AG09309 (cell line): ENCODE data around the gene AGAP1.

Source experiments
- DNase-seq: peaks from one replicate; pipeline ENCODE4 v3.0.0-alpha.2; 2010; ENCODE audit warnings: low read depth
- H3K4me3 ChIP-seq: 2 replicates; pipeline ENCODE4 v1.5.1; 2011; ENCODE audit warnings: mild to moderate bottlenecking, low read depth, low read length, moderate library complexity; ENCODE audit not compliant: control insufficient read depth
- TF ChIP-seq, protein P1 (sequence below): IDR thresholded peaks from 2 replicates; pipeline ENCODE4 v1.5.1; 2011; ENCODE audit warnings: mild to moderate bottlenecking, low read depth, low read length, inconsistent platforms; ENCODE audit not compliant: insufficient read depth, control insufficient read depth; ENCODE audit errors: missing control alignments

AGAP1 gene

DNA sequence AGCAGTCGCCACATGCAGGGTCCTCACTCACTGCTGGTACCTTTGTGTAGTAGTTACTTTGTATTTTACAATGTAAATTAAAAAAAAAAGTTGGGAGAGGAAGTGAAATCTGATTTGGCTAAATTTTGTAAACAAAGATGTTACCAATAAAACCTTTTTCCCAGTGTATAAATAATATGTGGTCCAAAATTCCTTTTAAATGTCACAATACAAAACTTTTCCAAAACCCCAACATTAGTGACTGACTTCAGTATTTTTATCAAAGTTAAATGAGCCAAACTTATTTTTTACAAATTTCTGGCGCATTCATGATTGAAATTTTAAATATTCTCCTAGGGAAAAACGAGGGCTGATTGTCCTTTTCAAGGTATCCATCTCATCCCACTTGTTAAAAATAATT, 239.9 kb downstream of the AGAP1 start:
- H3K4me3 ChIP-seq: no peak overlapping the region
- TF ChIP-seq, protein P1, sequence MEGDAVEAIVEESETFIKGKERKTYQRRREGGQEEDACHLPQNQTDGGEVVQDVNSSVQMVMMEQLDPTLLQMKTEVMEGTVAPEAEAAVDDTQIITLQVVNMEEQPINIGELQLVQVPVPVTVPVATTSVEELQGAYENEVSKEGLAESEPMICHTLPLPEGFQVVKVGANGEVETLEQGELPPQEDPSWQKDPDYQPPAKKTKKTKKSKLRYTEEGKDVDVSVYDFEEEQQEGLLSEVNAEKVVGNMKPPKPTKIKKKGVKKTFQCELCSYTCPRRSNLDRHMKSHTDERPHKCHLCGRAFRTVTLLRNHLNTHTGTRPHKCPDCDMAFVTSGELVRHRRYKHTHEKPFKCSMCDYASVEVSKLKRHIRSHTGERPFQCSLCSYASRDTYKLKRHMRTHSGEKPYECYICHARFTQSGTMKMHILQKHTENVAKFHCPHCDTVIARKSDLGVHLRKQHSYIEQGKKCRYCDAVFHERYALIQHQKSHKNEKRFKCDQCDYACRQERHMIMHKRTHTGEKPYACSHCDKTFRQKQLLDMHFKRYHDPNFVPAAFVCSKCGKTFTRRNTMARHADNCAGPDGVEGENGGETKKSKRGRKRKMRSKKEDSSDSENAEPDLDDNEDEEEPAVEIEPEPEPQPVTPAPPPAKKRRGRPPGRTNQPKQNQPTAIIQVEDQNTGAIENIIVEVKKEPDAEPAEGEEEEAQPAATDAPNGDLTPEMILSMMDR: no peak
- DNase-seq: no peak

DNA sequence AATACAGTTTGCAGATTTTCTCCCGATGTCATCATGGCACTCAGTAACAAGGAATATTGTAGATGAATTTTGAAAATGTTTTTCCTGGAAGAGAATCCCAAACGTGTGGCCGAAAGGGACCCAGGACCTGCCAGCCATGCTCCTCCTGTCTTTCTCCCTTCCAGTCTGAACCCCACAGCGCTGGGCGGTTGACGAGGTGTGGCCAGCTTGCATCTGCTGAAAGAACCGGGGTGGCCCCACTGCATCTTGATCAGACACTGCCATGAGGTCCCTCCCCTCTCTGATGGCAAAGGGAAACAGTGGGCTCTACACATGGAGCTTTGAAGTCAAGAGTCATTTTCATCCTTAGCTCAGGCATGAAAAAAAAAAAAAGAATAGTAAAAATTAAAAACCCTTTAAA, 240.3 kb downstream of the AGAP1 start:
- TF ChIP-seq, protein P1: no peak
- no peak for DNase-seq

DNA sequence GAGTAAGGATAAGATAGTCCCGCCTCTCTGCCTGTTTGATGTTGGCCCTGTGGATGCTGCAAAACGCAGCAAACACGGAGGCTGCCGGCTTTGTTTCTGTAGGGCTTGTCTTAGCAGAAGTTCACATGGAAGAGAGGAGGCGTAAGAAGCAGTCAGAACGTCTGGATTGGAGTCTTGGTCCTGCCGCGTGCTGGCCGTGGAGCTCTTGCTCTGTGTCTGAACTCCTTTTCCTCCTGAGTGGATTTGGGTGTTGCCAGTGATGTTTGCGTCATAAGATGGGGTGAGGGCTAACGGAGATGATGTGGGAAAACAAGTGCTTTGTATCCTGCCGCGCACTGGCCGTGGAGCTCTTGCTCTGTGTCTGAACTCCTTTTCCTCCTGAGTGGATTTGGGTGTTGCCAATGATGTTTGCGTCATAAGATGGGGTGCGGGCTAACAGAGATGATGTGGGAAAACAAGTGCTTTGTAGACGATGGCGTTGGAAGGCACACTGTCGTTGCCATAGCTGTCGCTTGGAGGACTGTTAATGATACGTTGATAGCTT, 240.9 kb downstream of the AGAP1 start:
- TF ChIP-seq, protein P1: no peak
- DNase-seq: no peak
- H3K4me3 ChIP-seq: no peak overlapping the region

More for the DNA sequence above, 240.3 kb downstream of the AGAP1 start:
- H3K4me3 ChIP-seq: no peak overlapping the region

DNA sequence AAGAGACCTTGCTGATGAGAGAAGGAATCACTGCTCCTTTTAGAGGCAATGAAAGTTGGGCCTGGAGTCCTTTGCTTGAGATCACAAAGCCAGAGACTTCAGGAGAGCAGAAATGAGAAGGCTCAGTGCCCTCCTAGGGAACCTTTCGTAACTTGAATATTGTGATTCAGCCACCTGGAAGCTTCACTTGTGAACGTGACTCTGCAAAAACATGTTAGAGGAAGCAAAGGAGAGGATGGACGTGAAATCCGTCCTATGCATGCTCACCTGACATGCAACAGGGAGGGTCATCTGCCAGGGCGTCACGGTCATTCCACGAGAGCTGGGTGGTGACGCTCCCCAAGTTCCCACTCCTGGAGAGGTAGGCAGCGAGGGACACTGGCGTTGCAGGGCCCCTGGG, 243.6 kb downstream of the AGAP1 start:
- TF ChIP-seq, protein P1: no peak
- DNase-seq: no peak
- H3K4me3 ChIP-seq: no peak overlapping the region

DNA sequence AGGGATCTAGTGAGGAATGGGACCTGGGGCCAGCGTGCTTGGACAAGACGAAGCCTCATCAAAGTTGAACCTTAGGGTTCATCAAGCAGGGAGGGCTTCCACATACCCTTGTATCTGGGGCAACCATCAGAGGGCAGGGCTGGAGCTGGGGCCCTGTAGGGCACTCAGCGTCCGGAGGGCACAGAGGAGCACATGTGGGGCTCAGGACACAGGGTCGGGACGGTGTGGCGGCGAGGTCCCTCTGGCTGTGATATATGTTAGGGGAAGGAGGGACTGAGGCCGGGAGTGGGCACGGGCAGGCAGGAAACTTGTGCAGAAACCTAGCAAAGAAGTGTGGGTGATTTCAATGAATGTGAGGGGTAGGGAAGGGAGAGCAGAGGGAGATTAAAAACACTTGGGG, 244.0 kb downstream of the AGAP1 start:
- DNase-seq: no peak
- H3K4me3 ChIP-seq: no peak overlapping the region
- TF ChIP-seq, protein P1: no peak

DNA sequence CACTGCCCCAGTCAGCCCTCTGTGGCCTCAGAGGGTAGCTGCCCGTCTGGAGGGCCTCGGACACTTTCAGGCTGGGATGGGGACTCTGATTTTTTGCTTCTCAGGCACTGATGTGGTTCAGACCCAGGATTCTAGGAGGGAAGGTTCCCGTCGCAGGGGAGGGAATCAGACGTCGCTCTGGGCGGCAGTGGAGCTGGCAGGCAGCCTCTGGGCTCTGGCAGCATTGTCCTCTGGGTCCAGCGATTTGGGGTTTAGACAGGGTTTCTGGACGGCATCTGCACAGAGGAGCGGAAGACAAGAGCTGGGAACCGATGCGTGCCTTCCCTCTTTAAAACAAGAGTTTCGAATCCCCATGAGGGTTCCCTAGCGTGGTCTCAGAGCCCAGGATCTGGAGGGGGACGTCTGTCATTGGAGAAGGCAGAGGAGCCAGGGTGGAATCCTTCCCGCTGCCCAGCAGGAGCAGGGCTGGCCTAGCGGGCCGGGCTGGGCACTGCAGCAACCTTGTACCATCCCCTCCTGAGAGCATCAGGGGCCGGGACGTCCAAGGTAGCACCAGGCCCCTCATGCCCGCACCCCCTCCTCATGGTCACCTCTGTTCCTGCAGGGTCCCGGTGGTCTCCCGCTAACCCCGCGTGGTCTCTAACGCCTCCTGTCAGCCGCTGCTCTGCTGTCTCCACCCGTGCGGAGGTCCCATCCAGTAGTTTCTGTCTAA, 246.0 kb downstream of the AGAP1 start:
- no peak overlapping the region for H3K4me3 ChIP-seq
- TF ChIP-seq, protein P1: no peak
- no peak for DNase-seq
